C4-2B (cell line): Measurements from ENCODE around the gene SLC6A11.

ENCODE experiments used
- H3K27ac ChIP-seq: fragments of 450-650 bp; 2 replicates; pipeline ENCODE4 v1.5.1; 2017
- CTCF ChIP-seq: fragments of 450-650 bp; conservative IDR thresholded peaks from 2 replicates; pipeline ENCODE4 v1.5.1; 2017; ENCODE audit warnings: mild to moderate bottlenecking
- ZFX ChIP-seq: fragments of 450-650 bp; IDR thresholded peaks from 2 replicates; pipeline ENCODE4 v1.6.1; 2017

SLC6A11 gene

GRCh38 chr3:10926811-10927521 is 110.9 kb downstream of the SLC6A11 start:
- H3K27ac ChIP-seq, result no peak overlapping the region
- TF ChIP-seq CTCF (no peak), ZFX (no peak)

GRCh38 chr3:10927551-10927950 is 111.5 kb downstream of the SLC6A11 start:
- no peak for TF ChIP-seq CTCF
- no peak for TF ChIP-seq ZFX
- H3K27ac ChIP-seq, result no peak overlapping the region

GRCh38 chr3:10928407-10928960 is 112.5 kb downstream of the SLC6A11 start:
- TF ChIP-seq CTCF, result no peak
- TF ChIP-seq ZFX, result no peak
- no peak overlapping the region for H3K27ac ChIP-seq

GRCh38 chr3:10928961-10929471 is 113.0 kb downstream of the SLC6A11 start:
- H3K27ac ChIP-seq, result no peak overlapping the region
- TF ChIP-seq CTCF (no peak), ZFX (no peak)

- no peak overlapping the region for H3K27ac ChIP-seq
- TF ChIP-seq CTCF (no peak), ZFX (no peak)
Measured at GRCh38 chr3:10929978-10930665, 114.1 kb downstream of the SLC6A11 start.

- TF ChIP-seq CTCF, result no peak
- no peak for TF ChIP-seq ZFX
- no peak overlapping the region for H3K27ac ChIP-seq
Measured at GRCh38 chr3:10930666-10931040, 114.6 kb downstream of the SLC6A11 start.

GRCh38 chr3:10932596-10932995 is 116.6 kb downstream of the SLC6A11 start:
- H3K27ac ChIP-seq, result no peak overlapping the region
- TF ChIP-seq CTCF, result no peak
- no peak for TF ChIP-seq ZFX
